HepG2 (cell line): ENCODE results near the gene CD70. TPM values are rescaled to one million over a fixed set of nuclear protein-coding genes. Genes with fewer than 3 reads are reported as not detected.

Source experiments
- ATAC-seq: fragments of 200-7000 bp; cut with Tn5 transposase; 3 replicates; pipeline ENCODE4 v1.9.1; 2020; ENCODE audit warnings: mild to moderate bottlenecking, moderate library complexity
- BruUV-seq: library from RNA; stranded (reverse); fragments of 400-500 nt; replicated peaks from 2 replicates; lab custom pipeline; 2021; lab: Mats Ljungman, UMichigan
- CTCF ChIA-PET: fragments of 300-600 bp; formaldehyde crosslinking; extraction: SDS; loops from one replicate; lab custom pipeline; 2021; ENCODE audit warnings: low total read pairs, inconsistent platforms, low intra/inter-chr PET ratio; lab: Yijun Ruan, JAX
- POLR2A ChIA-PET: fragments of 350-600 bp; sonication (Branson Sonifier 250); formaldehyde crosslinking; loops from one replicate; lab custom pipeline; 2020; ENCODE audit warnings: antibody characterized with exemption, inconsistent platforms; lab: Yijun Ruan, JAX
- DNase-seq: peaks from one replicate; pipeline ENCODE4 v3.0.0-alpha.2; 2015; ENCODE audit warnings: low spot score
- FAIRE-seq: peaks from 3 replicates; lab custom pipeline; 2011; peaks lifted over from hg19 to GRCh38; lab: Jason Lieb, UNC
- H2AFZ ChIP-seq: one replicate; pipeline ENCODE4 v1.6.1; 2011; ENCODE audit warnings: low read length, inconsistent platforms
- H3K27ac ChIP-seq: fragments of 300-600 bp; 3 replicates; pipeline ENCODE4 v1.8.0; 2011; ENCODE audit warnings: mixed run types, mild to moderate bottlenecking, mixed read lengths, low read length, inconsistent platforms; ENCODE audit not compliant: insufficient read depth; ENCODE audit errors: extremely low read length
- H3K27me3 ChIP-seq, 2 experiments: fragments of 200-600 bp in 1 of 2; 2 replicates in 1 of 2; 3 replicates in 1 of 2; pipeline versions ENCODE4 v1.6.0 to v1.8.0; 2011; ENCODE audit warnings: low read length in 2 of 2, mild to moderate bottlenecking in 2 of 2, moderate library complexity in 2 of 2, inconsistent platforms in 1 of 2; ENCODE audit not compliant: insufficient read depth in 2 of 2, control insufficient read depth in 1 of 2
- H3K36me3 ChIP-seq, 2 experiments: fragments of 200-600 bp in 1 of 2; replicated peaks in 1 of 2; 2 replicates in 1 of 2; 3 replicates in 1 of 2; pipeline versions ENCODE4 v1.5.1 to v1.8.0; 2011; ENCODE audit warnings: low read length in 2 of 2, inconsistent platforms in 1 of 2; ENCODE audit not compliant: insufficient read depth in 2 of 2, control insufficient read depth in 1 of 2
- H3K4me1 ChIP-seq: 2 replicates; pipeline ENCODE4 v1.5.1; 2012; ENCODE audit warnings: low read length, inconsistent platforms; ENCODE audit not compliant: insufficient read depth
- H3K4me2 ChIP-seq: 2 replicates; pipeline ENCODE4 v1.6.0; 2011; ENCODE audit warnings: low read depth, low read length, inconsistent platforms
- H3K4me3 ChIP-seq, 3 experiments: fragments of 200-600 bp in 1 of 3; sonication (generic), shearing (Covaris generic) in 1 of 3; replicated peaks in 1 of 3; 2 replicates each; pipeline ENCODE4 v1.5.1; 2011 to 2016; ENCODE audit warnings: low read length in 3 of 3, inconsistent platforms in 2 of 3, low read depth in 2 of 3, mild to moderate bottlenecking in 2 of 3, control low read depth in 1 of 3, mixed read lengths in 1 of 3; ENCODE audit not compliant: insufficient read depth in 1 of 3
- H3K79me2 ChIP-seq: one replicate; pipeline ENCODE4 v1.6.1; 2011; ENCODE audit warnings: low read length, inconsistent platforms; ENCODE audit not compliant: insufficient read depth
- H3K9ac ChIP-seq: 2 replicates; pipeline ENCODE4 v1.6.0; 2011; ENCODE audit warnings: mild to moderate bottlenecking, low read depth, low read length, inconsistent platforms; ENCODE audit not compliant: insufficient read depth
- H3K9me3 ChIP-seq: 2 replicates; pipeline ENCODE4 v1.5.1; 2012; ENCODE audit warnings: mild to moderate bottlenecking, low read length
- H4K20me1 ChIP-seq: 2 replicates; pipeline ENCODE4 v1.6.0; 2011; ENCODE audit warnings: inconsistent platforms, mild to moderate bottlenecking, low read length, moderate library complexity; ENCODE audit not compliant: insufficient read depth
- FOSL2 ChIP-seq: sonication (generic); formaldehyde crosslinking; IDR thresholded peaks from 2 replicates; pipeline ENCODE4 v1.4.0; 2020; ENCODE audit warnings: missing genetic modification reagents
- ISX ChIP-seq: sonication (generic); formaldehyde crosslinking; conservative IDR thresholded peaks from 2 replicates; pipeline ENCODE4 v1.5.0; 2020; ENCODE audit warnings: missing genetic modification reagents
- SRSF1 ChIP-seq: fragments of 200-400 bp; formaldehyde crosslinking; optimal IDR thresholded peaks from 2 replicates; pipeline ENCODE3; 2017; ENCODE audit warnings: mild to moderate bottlenecking, low read depth, low read length, moderate library complexity
- TP53 ChIP-seq: sonication (generic); formaldehyde crosslinking; conservative IDR thresholded peaks from 2 replicates; pipeline ENCODE4 v1.4.0; 2020; ENCODE audit warnings: missing genetic modification reagents
- ZMAT3 ChIP-seq: sonication (generic); formaldehyde crosslinking; conservative IDR thresholded peaks from 2 replicates; pipeline ENCODE4 v1.7.0; 2021; ENCODE audit warnings: missing genetic modification reagents
- ZNF431 ChIP-seq: sonication (generic); formaldehyde crosslinking; IDR thresholded peaks from 2 replicates; pipeline ENCODE4 v1.9.0; 2022; ENCODE audit warnings: missing genetic modification reagents, low read depth, mild to moderate bottlenecking, borderline replicate concordance
- WGBS: methylation state at CpG from one replicate; pipeline ENCODE4 v1.1.6; 2017; ENCODE audit warnings: low lambda C conversion rate; 5-methylcytosine and 5-hydroxymethylcytosine counted together
- in situ Hi-C: cut with HindIII; loops from 2 replicates; pipeline ENCODE4 v1.10.0; 2017; ENCODE audit warnings: low pct_unique_long_range_greater_than_20kb; ENCODE audit not compliant: extremely low pct_ligation_motif_present
- intact Hi-C: fragments of 100-400 bp; cut with micrococcal nuclease; formaldehyde crosslinking; loops from one replicate; pipeline ENCODE4 v1.10.0; 2022; ENCODE audit not compliant: unreplicated experiment
- polyA plus RNA-seq, 8 experiments: library from polyadenylated mRNA; depleted of rRNA in 3 of 8; stranded (reverse) in 7 of 8; unstranded in 1 of 8; fragments of >200 nt; fragmentation: Illumina TruSeq in 4 of 8; extraction: Trizol in 4 of 8; gene quantifications; 2 replicates each; pipeline versions ENCODE4 v1.2.1 to v1.2.3, GENCODE V29; 2011 to 2016; ENCODE audit warnings: low read depth in 4 of 8, missing spikeins in 1 of 8, mixed read lengths in 1 of 8; ENCODE audit not compliant: insufficient read depth in 1 of 8
- total RNA-seq, 5 experiments: library from RNA; depleted of rRNA; stranded (reverse); fragments of >200 nt; fragmentation: Illumina TruSeq; extraction: Trizol; gene quantifications; 2 replicates each; pipeline ENCODE4 v1.2.3, GENCODE V29; 2016; ENCODE audit warnings: low read depth in 1 of 5

Gene CD70
- total and polyA plus RNA-seq, 2 of the 13 experiments (the other 11 are each of a cell fraction or from before 2014, with no cell fraction given), result 0.13 TPM; not detected in 1

DNA sequence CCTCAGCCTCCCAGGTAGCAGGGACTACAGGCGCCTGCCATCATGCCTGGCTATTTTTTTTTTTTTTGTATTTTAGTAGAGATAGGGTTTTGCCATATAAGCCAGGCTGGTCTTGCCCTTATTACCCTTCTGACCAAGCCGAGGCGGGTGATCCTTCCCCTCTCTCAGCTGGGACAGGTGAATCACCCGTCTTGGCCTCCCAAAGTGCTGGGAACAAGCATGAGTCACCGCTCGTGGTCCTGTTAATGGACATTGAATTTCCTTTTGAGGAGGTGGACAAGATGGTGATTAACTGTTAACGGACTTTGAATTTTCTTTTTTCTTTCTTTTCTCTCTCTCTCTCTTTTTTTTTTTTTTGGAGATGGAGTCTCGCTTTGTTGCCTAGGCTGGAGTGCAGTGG lies 10.6 kb downstream of the CD70 start:
- ChIA-PET CTCF (no interaction called here), POLR2A (no interaction called here)
- H3K27ac ChIP-seq, result no peak overlapping the region
- H3K4me1 ChIP-seq, result peaks cover 10% of the 10 kb centered on the region; the same call in 1 of the 2 replicates
- TF ChIP-seq ZNF431 (CRISPR knock-in tag), result no peak
- 0 out of 2 replicates have a peak, but pooled peaks have one; percentile 13 for TF ChIP-seq FOSL2 (CRISPR knock-in tag)
- TF ChIP-seq SRSF1, result no peak
- no peak overlapping the region for H3K4me2 ChIP-seq
- intact Hi-C loops, result no loop called here
- in situ Hi-C loops, result no loop called here
- H3K9me3 ChIP-seq, result no peaks in the 10 kb centered on the region
- DNase-seq, result no peak
- H4K20me1 ChIP-seq, result no peaks in the 10 kb centered on the region
- H3K36me3 ChIP-seq, result no peaks in the 10 kb centered on the region
- no peak overlapping the region for H2AFZ ChIP-seq
- peaks cover 0 to 11% of the 10 kb centered on the region in 2 experiments; a peak in 1 of 5 replicates for H3K27me3 ChIP-seq
- no peaks in the 10 kb centered on the region for H3K79me2 ChIP-seq
- 27% methylated on average over 8 of the region's 8 CpGs for WGBS
- no peak for ATAC-seq
- no peak for FAIRE-seq
- BruUV-seq, result no TSS peak
- no peak overlapping the region for H3K4me3 ChIP-seq
- H3K9ac ChIP-seq, result no peak overlapping the region

DNA sequence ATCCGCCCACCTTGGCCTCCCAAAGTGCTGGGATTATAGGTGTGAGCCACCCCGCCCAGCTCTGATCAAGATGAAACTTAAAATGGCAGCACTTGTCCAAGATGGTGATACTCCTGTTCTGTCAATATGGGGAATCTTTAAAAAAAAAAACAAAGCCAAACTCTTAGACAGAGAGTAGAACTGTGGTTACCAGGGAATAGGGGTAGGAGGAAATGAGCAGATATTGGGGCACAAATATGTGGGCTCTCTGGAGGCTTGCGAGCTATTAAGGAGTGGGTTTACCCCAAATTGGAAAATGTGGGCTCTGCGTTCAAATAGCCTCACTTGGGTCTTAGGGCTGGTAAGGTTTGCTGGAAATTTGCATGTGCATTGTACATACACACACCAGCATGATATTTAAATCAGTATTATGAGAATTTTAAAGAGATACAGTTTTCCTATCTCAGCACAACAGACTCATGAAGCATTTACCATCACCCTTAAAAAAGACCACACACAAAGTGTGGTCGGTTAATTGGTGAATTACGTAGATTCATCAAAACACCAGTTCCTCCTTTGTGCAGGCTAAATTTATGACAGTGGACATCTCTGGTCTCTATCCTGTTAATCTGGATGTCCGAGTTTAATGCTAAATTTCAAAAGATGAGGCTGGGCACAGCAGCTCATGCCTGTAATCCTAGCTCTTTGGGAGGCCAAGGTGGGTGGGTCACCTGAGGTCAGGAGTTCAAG lies 11.3 kb downstream of the CD70 start:
- Histone ChIP-seq H3K9ac (no peak overlapping the region), H3K4me2 (no peak overlapping the region), H3K4me1 (peaks cover 10% of the 10 kb centered on the region; the same call in 1 of the 2 replicates), H3K36me3 (no peaks in the 10 kb centered on the region), H2AFZ (no peak overlapping the region), H3K4me3 (no peak overlapping the region), H3K79me2 (no peaks in the 10 kb centered on the region), H3K27ac (no peak overlapping the region), H3K9me3 (no peaks in the 10 kb centered on the region), H3K27me3 (peaks cover 0 to 11% of the 10 kb centered on the region in 2 experiments; a peak in 1 of 5 replicates), H4K20me1 (no peaks in the 10 kb centered on the region)
- FAIRE-seq (no peak), ATAC-seq (no peak), DNase-seq (no peak)
- in situ Hi-C loops (no loop called here), intact Hi-C loops (no loop called here)
- POLR2A ChIA-PET, result no interaction called here
- BruUV-seq, result no TSS peak
- WGBS, result 48% methylated on average over 7 of the region's 7 CpGs
- TF ChIP-seq TP53 (CRISPR knock-in tag) (no peak), ISX (CRISPR knock-in tag) (no peak), ZMAT3 (CRISPR knock-in tag) (no peak)
- CTCF ChIA-PET, result no interaction called here
